A172 (cell line): Measurements from ENCODE around the gene PRKG1. TPM values are rescaled to one million over a fixed set of nuclear protein-coding genes. Genes with fewer than 3 reads are reported as not detected.

Experiments
- DNase-seq: peaks from one replicate; pipeline ENCODE4 v3.0.0-alpha.2; 2015; ENCODE audit warnings: low spot score
- total RNA-seq: library from RNA; depleted of rRNA; stranded (reverse); fragments of >200 nt; shearing (Covaris generic); gene quantifications from 2 replicates; pipeline ENCODE4 v1.2.3, GENCODE V29; 2014

The PRKG1 gene
- total RNA-seq, 1 experiment from 2014 or later: 0.22 TPM

- peak; percentile 75 for DNase-seq
Observed at GRCh38 chr10:52314822-52315552, 1240.7 kb downstream of the PRKG1 start.

GRCh38 chr10:52316001-52316400 lies 1241.7 kb downstream of the PRKG1 start:
- peak; percentile 66 for DNase-seq

GRCh38 chr10:52316500-52316899 lies 1242.2 kb downstream of the PRKG1 start:
- peak; percentile 38 for DNase-seq

- peak; percentile 68 for DNase-seq
Observed at GRCh38 chr10:52318136-52318701, 1243.9 kb downstream of the PRKG1 start.

- DNase-seq: peak; percentile 99
Observed at GRCh38 chr10:52318822-52319464, 1244.7 kb downstream of the PRKG1 start.

- peak; percentile 82 for DNase-seq
Observed at GRCh38 chr10:52319926-52320325, 1245.6 kb downstream of the PRKG1 start.

GRCh38 chr10:52322323-52322722 lies 1248.0 kb downstream of the PRKG1 start:
- DNase-seq: no peak

GRCh38 chr10:52322936-52323335 lies 1248.6 kb downstream of the PRKG1 start:
- no peak for DNase-seq

- DNase-seq: no peak
Observed at GRCh38 chr10:52326382-52326781, 1252.1 kb downstream of the PRKG1 start.

GRCh38 chr10:52331638-52332364 lies 1257.5 kb downstream of the PRKG1 start:
- no peak for DNase-seq

- DNase-seq: no peak
Observed at GRCh38 chr10:52332815-52333214, 1258.5 kb downstream of the PRKG1 start.

- peak; percentile 46 for DNase-seq
Observed at GRCh38 chr10:52334595-52334994, 1260.3 kb downstream of the PRKG1 start.

- no peak for DNase-seq
Observed at GRCh38 chr10:52335665-52336064, 1261.4 kb downstream of the PRKG1 start.

- no peak for DNase-seq
Observed at GRCh38 chr10:52337225-52337624, 1262.9 kb downstream of the PRKG1 start.

- no peak for DNase-seq
Observed at GRCh38 chr10:52343439-52343838, 1269.2 kb downstream of the PRKG1 start.

- no peak for DNase-seq
Observed at GRCh38 chr10:52346394-52347326, 1272.4 kb downstream of the PRKG1 start.

GRCh38 chr10:52347327-52347667 lies 1273.0 kb downstream of the PRKG1 start:
- DNase-seq: no peak
